GM13976 (cell line): ENCODE data around the gene SMPX.
"Not testable (repeated sequence)": the region's sequence is repeated elsewhere in the genome, so short reads cannot be mapped to it uniquely, and the experiment has no call there.

Experiments
- DNase-seq: peaks from one replicate; pipeline ENCODE4 v3.0.0; 2012; ENCODE audit warnings: low spot score
- in situ Hi-C: fragments of 300-500 bp; cut with MboI; formaldehyde crosslinking; loops from one replicate; pipeline ENCODE4 v1.12.0; 2022; ENCODE audit warnings: low sequenced_read_pairs, mixed read lengths, inconsistent platforms; ENCODE audit not compliant: unreplicated experiment
- TF ChIP-seq, protein P1 (sequence below): IDR thresholded peaks from 2 replicates; pipeline ENCODE4 v1.5.1; 2012; ENCODE audit warnings: borderline replicate concordance, mild to moderate bottlenecking; ENCODE audit not compliant: insufficient read depth; ENCODE audit errors: extremely low read depth, missing control alignments, control extremely low read depth

Gene SMPX

DNA sequence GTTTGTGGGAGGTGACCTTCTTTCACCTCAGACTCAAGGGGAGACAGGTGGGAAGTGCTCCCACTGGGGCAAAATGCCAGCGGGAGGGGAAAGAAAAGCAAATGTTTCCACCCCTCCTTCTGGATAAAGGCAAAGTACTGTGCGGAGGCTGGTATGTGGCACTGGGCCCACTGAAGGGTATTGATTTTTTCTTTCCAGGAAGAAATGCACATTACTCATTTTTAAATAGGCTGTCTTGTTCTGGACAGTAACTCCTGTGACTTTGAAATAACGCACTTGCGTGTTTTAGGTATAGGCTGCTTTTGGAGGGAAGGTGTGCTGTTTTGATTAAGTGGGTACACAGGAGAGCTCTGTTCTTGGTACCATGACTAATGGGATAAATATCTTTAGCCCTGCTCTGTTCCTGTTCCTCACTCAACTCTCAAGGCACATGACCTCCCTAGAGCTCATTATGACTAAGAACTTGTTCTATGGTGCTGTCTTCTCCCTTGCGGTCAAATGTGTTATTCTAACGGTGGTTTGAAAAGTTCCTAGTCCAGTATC is 40.8 kb upstream of the SMPX start:
- in situ Hi-C loops, result no loop called here
- TF ChIP-seq, protein P1, sequence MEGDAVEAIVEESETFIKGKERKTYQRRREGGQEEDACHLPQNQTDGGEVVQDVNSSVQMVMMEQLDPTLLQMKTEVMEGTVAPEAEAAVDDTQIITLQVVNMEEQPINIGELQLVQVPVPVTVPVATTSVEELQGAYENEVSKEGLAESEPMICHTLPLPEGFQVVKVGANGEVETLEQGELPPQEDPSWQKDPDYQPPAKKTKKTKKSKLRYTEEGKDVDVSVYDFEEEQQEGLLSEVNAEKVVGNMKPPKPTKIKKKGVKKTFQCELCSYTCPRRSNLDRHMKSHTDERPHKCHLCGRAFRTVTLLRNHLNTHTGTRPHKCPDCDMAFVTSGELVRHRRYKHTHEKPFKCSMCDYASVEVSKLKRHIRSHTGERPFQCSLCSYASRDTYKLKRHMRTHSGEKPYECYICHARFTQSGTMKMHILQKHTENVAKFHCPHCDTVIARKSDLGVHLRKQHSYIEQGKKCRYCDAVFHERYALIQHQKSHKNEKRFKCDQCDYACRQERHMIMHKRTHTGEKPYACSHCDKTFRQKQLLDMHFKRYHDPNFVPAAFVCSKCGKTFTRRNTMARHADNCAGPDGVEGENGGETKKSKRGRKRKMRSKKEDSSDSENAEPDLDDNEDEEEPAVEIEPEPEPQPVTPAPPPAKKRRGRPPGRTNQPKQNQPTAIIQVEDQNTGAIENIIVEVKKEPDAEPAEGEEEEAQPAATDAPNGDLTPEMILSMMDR, result no peak
- DNase-seq, result no peak

DNA sequence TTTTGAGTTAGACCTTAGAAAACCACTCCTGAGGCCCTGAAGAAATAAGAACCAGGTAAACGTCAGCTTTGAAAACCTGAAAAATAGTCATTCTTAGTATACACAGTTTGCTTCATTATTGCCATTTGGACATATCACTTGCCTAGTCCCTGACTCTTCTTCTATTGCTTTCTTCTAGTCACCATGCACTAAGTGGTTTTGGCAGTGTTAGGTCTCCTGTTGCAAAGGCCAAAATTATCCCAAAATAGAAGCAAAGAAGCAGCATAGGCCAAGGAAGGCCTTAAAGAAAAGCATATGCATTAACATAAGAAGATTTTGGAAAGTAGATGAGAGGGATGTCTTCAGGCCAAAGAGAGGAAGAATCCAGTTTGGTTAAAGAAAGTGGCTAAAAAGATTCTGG is 24.1 kb upstream of the SMPX start:
- TF ChIP-seq, protein P1, result no peak
- in situ Hi-C loops, result no loop called here
- no peak for DNase-seq

DNA sequence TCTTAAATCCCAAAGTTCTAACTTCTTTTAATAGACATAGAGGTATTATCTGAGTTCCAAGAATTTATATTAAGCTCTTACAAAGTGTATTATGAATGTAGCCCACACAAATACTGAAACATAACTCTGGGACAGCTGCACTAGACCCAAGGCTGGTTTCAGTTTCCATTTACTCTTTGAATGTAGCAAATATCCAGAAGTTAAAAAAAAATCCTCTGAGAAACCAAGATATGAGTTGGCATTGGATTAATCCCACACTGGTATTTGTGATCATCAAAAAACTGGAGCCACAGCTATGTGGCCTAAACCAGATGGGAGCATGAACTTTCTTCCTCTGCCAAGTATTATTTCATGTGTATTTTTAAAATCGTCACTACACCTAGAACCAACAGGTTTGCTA is 23.6 kb upstream of the SMPX start:
- TF ChIP-seq, protein P1, result no peak
- no peak for DNase-seq
- in situ Hi-C loops, result no loop called here

DNA sequence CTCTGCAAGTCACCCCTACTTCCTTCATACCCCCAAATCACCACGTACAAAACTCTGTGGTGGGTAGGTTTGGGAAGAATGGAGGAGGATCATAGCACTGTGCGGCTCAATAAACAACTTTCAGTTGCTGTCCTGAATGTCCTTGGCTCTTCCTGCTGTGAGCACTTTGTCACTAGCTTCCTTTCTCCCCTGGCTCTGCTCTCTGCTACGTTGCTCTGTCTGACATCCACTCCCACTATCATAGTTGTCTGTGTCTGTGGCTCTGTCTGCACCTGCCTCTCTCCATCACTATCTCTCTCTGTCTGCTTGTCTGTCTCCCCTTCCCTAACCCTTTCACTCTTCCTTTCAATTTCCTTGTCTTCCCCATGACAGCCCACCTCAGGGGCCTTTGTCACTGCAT is 21.2 kb upstream of the SMPX start:
- TF ChIP-seq, protein P1, result no peak
- in situ Hi-C loops, result no loop called here
- no peak for DNase-seq

DNA sequence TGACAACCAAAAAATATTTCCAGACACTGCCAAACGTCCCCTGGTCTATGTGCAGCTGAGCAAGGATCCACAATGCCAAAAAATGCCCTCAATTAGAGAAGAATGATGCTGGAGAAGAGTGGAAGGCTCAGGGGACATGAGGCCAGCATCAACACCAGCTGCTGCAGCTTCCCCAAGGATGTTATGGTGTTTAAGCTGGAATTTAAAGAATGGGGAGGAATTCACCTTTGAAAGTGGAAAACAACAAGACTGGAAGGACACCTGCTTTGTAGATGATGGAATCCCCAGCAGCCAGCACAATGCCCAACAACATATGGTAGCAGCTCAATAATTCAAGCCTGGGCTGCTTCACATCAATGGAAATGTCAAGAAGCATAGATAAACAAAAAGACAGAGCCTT is 20.3 kb upstream of the SMPX start:
- DNase-seq, result no peak
- TF ChIP-seq, protein P1, result no peak
- in situ Hi-C loops, result no loop called here

DNA sequence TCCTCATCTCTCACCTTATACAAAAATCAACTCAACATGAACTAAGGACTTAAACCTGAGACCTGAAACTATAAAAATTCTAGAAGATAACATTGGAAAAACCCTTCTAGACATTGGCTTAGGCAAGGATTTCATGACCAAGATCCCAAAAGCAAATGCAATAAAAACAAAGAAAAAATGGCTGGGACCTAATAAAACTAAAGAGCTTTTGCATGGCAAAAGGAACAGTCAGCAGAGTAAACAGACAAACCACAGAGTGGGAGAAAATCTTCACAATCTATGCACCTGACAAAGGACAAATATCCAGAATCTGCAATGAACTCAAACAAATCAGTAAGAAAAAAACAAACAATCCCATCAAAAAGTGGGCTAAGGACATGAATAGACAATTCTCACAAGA is 17.2 kb upstream of the SMPX start:
- DNase-seq, in situ Hi-C loops: not testable (repeated sequence)

DNA sequence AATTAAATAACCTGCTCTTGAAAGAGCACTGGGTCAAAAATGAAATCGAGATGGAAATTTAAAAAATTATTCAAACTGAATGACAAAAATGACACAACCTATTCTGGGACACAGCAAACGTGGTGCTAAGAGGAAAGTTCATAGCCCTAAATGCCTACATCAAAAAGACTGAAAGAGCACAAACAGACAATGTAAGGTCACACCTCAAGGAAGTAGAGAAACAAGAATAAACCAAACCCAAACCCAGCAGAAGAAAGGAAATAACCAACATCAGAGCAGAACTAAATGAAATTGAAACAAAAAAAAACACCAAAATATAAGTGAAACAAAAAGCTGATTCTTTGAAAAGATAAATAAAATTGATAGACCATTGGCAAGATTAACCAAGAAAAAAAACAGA is 15.1 kb upstream of the SMPX start:
- DNase-seq, in situ Hi-C loops: not testable (repeated sequence)

DNA sequence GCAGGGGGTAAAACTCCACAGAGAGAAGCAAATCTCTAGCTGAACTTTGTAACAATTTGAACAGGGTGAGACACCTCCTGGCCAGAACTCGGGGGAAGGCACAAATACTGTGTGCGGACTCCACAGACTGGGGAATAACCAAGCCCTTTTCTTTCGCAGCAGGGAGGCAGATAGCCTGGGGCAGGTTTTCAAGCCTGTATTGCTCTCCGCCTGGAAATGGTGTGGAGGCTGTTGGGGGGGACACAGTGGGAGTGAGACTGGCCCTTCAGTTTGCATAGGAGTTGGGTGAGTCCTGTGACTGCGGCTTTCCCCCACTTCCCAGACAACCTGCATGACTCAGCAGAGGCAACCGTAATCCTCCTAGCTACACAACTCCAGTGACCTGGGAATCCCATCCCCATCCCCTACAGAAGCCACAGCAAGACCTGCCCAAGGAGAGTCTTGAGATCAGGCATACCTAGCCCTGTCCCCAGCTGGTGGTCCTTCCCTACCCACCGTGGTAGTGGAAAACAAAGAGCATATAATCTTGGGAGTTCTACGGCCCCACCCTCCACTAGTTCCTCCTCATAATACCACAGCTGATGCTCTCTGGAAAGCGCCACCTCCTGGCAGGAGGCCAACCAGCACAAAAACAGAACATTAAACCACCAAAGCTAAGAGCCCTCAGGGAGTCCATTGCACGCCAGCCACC is 12.9 kb upstream of the SMPX start:
- in situ Hi-C loops, result no loop called here
- TF ChIP-seq, protein P1, result no peak
- DNase-seq, result no peak
